A549 (cell line): Measurements from ENCODE around the gene CNTNAP2. TPM values are rescaled to one million over a fixed set of nuclear protein-coding genes. Genes with fewer than 3 reads are reported as not detected.

ENCODE experiments used
- ATAC-seq, 2 experiments: fragments of 200-7000 bp in 1 of 2; fragments of >200 bp in 1 of 2; cut with Nextera tagmentation in 1 of 2; cut with Tn5 transposase in 1 of 2; 3 replicates each; pipeline versions ENCODE4 v1.8.0 to v1.9.1; 2018 to 2020; ENCODE audit warnings: mild to moderate bottlenecking in 1 of 2, moderate library complexity in 1 of 2
- CTCF ChIA-PET: fragments of 300-600 bp; sonication (Branson Sonifier 250); formaldehyde crosslinking; extraction: SDS; loops from one replicate; lab custom pipeline; 2021; ENCODE audit warnings: antibody characterized with exemption, inconsistent platforms; lab: Yijun Ruan, JAX
- POLR2A ChIA-PET: fragments of 350-600 bp; formaldehyde crosslinking; extraction: SDS; loops from one replicate; lab custom pipeline; 2021; ENCODE audit warnings: antibody characterized with exemption, inconsistent platforms; lab: Yijun Ruan, JAX
- DNase-seq, 2 experiments: peaks; one replicate each; pipeline versions ENCODE4 v3.0.0 to v3.0.0-alpha.2; 2011 to 2016; ENCODE audit warnings: low read depth in 1 of 2, low spot score in 1 of 2
- FAIRE-seq: peaks from 2 replicates; lab custom pipeline; 2011; peaks lifted over from hg19 to GRCh38; lab: Jason Lieb, UNC
- H3K27ac ChIP-seq, 2 experiments: fragments of >200 bp; sonication (Bioruptor Twin); formaldehyde crosslinking; 3 replicates each; pipeline ENCODE4 v1.5.1; 2016 to 2017
- H3K4me1 ChIP-seq: fragments of >200 bp; sonication (Bioruptor Twin); formaldehyde crosslinking; 3 replicates; pipeline ENCODE4 v1.6.1; 2016
- H3K4me2 ChIP-seq: fragments of >200 bp; sonication (Bioruptor Twin); formaldehyde crosslinking; 3 replicates; pipeline ENCODE4 v1.6.1; 2016
- H3K4me3 ChIP-seq: fragments of >200 bp; sonication (Bioruptor Twin); formaldehyde crosslinking; 3 replicates; pipeline ENCODE4 v1.5.1; 2016
- H3K9me3 ChIP-seq: fragments of >200 bp; sonication (Bioruptor Twin); formaldehyde crosslinking; 3 replicates; pipeline ENCODE4 v1.6.1; 2016
- BHLHE40 ChIP-seq: IDR thresholded peaks from 2 replicates; pipeline ENCODE4 v1.6.1; 2012; ENCODE audit warnings: low read depth, low read length, inconsistent platforms
- CBX8 ChIP-seq: fragments of 200-600 bp; sonication (generic); IDR thresholded peaks from 2 replicates; pipeline ENCODE4 v1.6.1; 2016
- EHF ChIP-seq: fragments of 250-450 bp; sonication (Bioruptor Pico); IDR thresholded peaks from 2 replicates; pipeline ENCODE4 v1.5.0; 2020; ENCODE audit warnings: mild to moderate bottlenecking
- EHMT2 ChIP-seq: fragments of 200-600 bp; sonication (generic); IDR thresholded peaks from 2 replicates; pipeline ENCODE4 v1.6.1; 2016; ENCODE audit warnings: antibody characterized with exemption, low read depth, mild to moderate bottlenecking, moderate library complexity
- ESRRA ChIP-seq: fragments of 150-350 bp; IDR thresholded peaks from 2 replicates; pipeline ENCODE4 v1.6.1; 2014; ENCODE audit warnings: mild to moderate bottlenecking, low read length, borderline replicate concordance
- FOSB ChIP-seq: fragments of 250-450 bp; sonication (Bioruptor Pico); IDR thresholded peaks from 2 replicates; pipeline ENCODE4 v1.5.0; 2020; ENCODE audit warnings: mild to moderate bottlenecking, moderate library complexity
- HEYL ChIP-seq: fragments of 250-450 bp; sonication (Bioruptor Pico); IDR thresholded peaks from 2 replicates; pipeline ENCODE4 v1.8.0; 2021; ENCODE audit warnings: mild to moderate bottlenecking, moderate library complexity
- HOXB5 ChIP-seq: fragments of 250-450 bp; sonication (Bioruptor Pico); IDR thresholded peaks from 2 replicates; pipeline ENCODE4 v1.5.0; 2020; ENCODE audit warnings: mild to moderate bottlenecking, moderate library complexity
- KDM5A ChIP-seq: fragments of 200-600 bp; sonication (generic); IDR thresholded peaks from 2 replicates; pipeline ENCODE4 v1.6.1; 2016; ENCODE audit warnings: antibody characterized with exemption, mild to moderate bottlenecking
- MAFK ChIP-seq: fragments of 450-650 bp; IDR thresholded peaks from 2 replicates; pipeline ENCODE4 v1.6.1; 2014; ENCODE audit not compliant: partially characterized antibody
- MAZ ChIP-seq: fragments of 150-350 bp; IDR thresholded peaks from 2 replicates; pipeline ENCODE4 v1.6.1; 2014; ENCODE audit warnings: antibody characterized with exemption, low read depth, low read length, borderline replicate concordance
- MYC ChIP-seq: IDR thresholded peaks from 2 replicates; pipeline ENCODE4 v1.6.1; 2012; ENCODE audit warnings: mild to moderate bottlenecking, inconsistent platforms, low read length, improper control_type of control experiment, borderline replicate concordance
- NPAS2 ChIP-seq: fragments of 250-450 bp; sonication (Bioruptor Pico); IDR thresholded peaks from 2 replicates; pipeline ENCODE4 v1.8.0; 2022; ENCODE audit warnings: mild to moderate bottlenecking, moderate library complexity, borderline replicate concordance
- POLR2AphosphoS2 ChIP-seq: conservative IDR thresholded peaks from 2 replicates; pipeline ENCODE4 v1.6.1; 2012; ENCODE audit warnings: low read length, improper control_type of control experiment, inconsistent platforms
- RAD21 ChIP-seq, 2 experiments: fragments of >200 bp in 1 of 2; sonication (Bioruptor Twin) in 1 of 2; formaldehyde crosslinking in 1 of 2; IDR thresholded peaks in 1 of 2; conservative IDR thresholded peaks in 1 of 2; 2 replicates in 1 of 2; 3 replicates in 1 of 2; pipeline ENCODE4 v1.6.1; 2012 to 2018; ENCODE audit warnings: inconsistent platforms in 1 of 2
- RARB ChIP-seq: fragments of 250-450 bp; sonication (Bioruptor Pico); IDR thresholded peaks from 2 replicates; pipeline ENCODE4 v1.8.0; 2021; ENCODE audit warnings: mild to moderate bottlenecking, moderate library complexity
- RCOR1 ChIP-seq: fragments of 150-350 bp; IDR thresholded peaks from 2 replicates; pipeline ENCODE4 v1.6.1; 2014; ENCODE audit warnings: antibody characterized with exemption, low read length, low read depth
- RFX5 ChIP-seq: fragments of 450-650 bp; IDR thresholded peaks from 2 replicates; pipeline ENCODE4 v1.7.1; 2014; ENCODE audit warnings: antibody characterized with exemption, mild to moderate bottlenecking, moderate library complexity
- RNF2 ChIP-seq: fragments of 200-600 bp; sonication (generic); IDR thresholded peaks from 2 replicates; pipeline ENCODE4 v1.6.1; 2016; ENCODE audit warnings: low read depth, mild to moderate bottlenecking, antibody characterized with exemption, moderate library complexity, borderline replicate concordance
- ZC3H11A ChIP-seq: fragments of 450-650 bp; IDR thresholded peaks from 2 replicates; pipeline ENCODE4 v1.6.1; 2014; ENCODE audit warnings: antibody characterized with exemption, mild to moderate bottlenecking
- ZNF302 ChIP-seq: fragments of 250-450 bp; sonication (Bioruptor Pico); IDR thresholded peaks from 2 replicates; pipeline ENCODE4 v1.9.0; 2021; ENCODE audit warnings: inconsistent platforms, mild to moderate bottlenecking, moderate library complexity
- ZSCAN20 ChIP-seq: fragments of 250-450 bp; sonication (Bioruptor Pico); IDR thresholded peaks from 2 replicates; pipeline ENCODE4 v1.8.0; 2022; ENCODE audit warnings: mild to moderate bottlenecking, moderate library complexity
- WGBS: methylation state at CpG from one replicate; pipeline ENCODE4 v1.1.6; 2017; ENCODE audit errors: missing lambda C conversion rate; 5-methylcytosine and 5-hydroxymethylcytosine counted together
- polyA plus RNA-seq, 4 experiments: library from polyadenylated mRNA; depleted of rRNA in 3 of 4; stranded (reverse); fragments of >200 nt; fragmentation: RNase III in 1 of 4; extraction: RNeasy Plus Mini Kit Qiagen cat#74134 plus additional on column Dnase treatment in 1 of 4; gene quantifications; 2 replicates in 3 of 4; 3 replicates in 1 of 4; pipeline ENCODE4 v1.2.3, GENCODE V29; 2011 to 2017
- TF ChIP-seq, protein P1 (sequence below): fragments of >200 bp; sonication (Bioruptor Twin); formaldehyde crosslinking; IDR thresholded peaks from 3 replicates; pipeline ENCODE4 v1.6.1; 2016
- TF ChIP-seq, protein P2 (sequence below): fragments of >200 bp; sonication (Bioruptor Twin); formaldehyde crosslinking; IDR thresholded peaks from 2 replicates; pipeline ENCODE4 v1.6.1; 2016
- TF ChIP-seq, protein P3 (sequence below): fragments of 250-450 bp; sonication (Bioruptor Pico); IDR thresholded peaks from 2 replicates; pipeline ENCODE4 v1.5.0; 2020; ENCODE audit warnings: low read depth, mild to moderate bottlenecking, moderate library complexity
- TF ChIP-seq, protein P4 (sequence below): fragments of 450-650 bp; IDR thresholded peaks from 2 replicates; pipeline ENCODE4 v1.6.1; 2014; ENCODE audit warnings: antibody characterized with exemption
- TF ChIP-seq, protein P5 (sequence below): fragments of 250-450 bp; sonication (Bioruptor Pico); IDR thresholded peaks from 2 replicates; pipeline ENCODE4 v1.5.0; 2021; ENCODE audit warnings: mild to moderate bottlenecking, moderate library complexity, borderline replicate concordance

The CNTNAP2 gene
- polyA plus RNA-seq, 2 of the 4 experiments (the other 2 are of a cell fraction) = 0.05 to 0.13 TPM

DNA sequence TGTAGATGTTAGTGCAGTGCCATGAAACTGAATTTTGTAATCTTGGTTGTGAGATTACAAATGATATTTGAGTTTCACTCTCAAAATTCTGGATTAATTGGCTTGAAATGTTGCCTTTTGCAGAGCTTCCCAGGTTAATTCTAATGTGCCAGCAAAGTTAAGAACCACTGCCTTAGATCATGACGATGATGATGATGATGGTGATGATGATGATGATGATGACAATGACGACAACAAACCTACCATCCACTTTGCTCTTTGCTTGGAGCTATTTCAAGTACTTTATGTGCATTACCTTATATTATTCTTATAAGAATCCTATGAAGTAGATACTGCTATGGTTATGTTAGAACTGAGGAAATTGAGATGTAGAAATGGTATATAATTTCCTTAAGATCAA lies 261.6 kb downstream of the CNTNAP2 start (continued):
- TF ChIP-seq, protein P1, sequence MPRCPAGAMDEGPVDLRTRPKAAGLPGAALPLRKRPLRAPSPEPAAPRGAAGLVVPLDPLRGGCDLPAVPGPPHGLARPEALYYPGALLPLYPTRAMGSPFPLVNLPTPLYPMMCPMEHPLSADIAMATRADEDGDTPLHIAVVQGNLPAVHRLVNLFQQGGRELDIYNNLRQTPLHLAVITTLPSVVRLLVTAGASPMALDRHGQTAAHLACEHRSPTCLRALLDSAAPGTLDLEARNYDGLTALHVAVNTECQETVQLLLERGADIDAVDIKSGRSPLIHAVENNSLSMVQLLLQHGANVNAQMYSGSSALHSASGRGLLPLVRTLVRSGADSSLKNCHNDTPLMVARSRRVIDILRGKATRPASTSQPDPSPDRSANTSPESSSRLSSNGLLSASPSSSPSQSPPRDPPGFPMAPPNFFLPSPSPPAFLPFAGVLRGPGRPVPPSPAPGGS = no peak
- TF ChIP-seq, protein P2, sequence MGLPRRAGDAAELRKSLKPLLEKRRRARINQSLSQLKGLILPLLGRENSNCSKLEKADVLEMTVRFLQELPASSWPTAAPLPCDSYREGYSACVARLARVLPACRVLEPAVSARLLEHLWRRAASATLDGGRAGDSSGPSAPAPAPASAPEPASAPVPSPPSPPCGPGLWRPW = no peak
- TF ChIP-seq, all 56 proteins: peak for 0

DNA sequence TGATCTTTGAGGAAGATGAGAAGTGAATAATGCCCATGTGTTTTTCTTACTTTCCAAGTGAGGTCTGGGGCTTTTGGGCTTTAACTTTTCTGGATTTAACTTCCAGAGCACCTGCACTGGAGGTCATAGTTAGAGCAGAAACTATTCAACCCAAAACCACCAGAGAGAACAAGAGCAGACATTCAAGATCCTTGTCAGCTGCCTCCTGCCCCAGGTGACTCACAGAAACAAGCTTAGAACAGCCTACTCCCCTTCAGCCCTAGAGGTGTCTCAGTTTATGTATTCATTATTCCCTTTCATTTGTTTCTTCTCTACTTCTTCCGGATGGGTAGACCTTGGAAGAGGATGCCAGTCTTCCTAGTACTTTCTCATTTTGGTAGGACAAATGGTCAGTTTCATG lies 270.5 kb downstream of the CNTNAP2 start:
- ATAC-seq (no peak), DNase-seq (no peak), FAIRE-seq (no peak)
- CTCF ChIA-PET = interaction anchor here (0.6 kb wide), 1 partner anchor 367 kb away, joined by 3 read pairs; no protein-coding TSS in a partner anchor
- 3% methylated on average over 1 of the region's 1 CpG for WGBS
- H3K9me3 ChIP-seq = no peaks in the 10 kb centered on the region
- no peak overlapping the region for H3K4me2 ChIP-seq
- no peak for TF ChIP-seq MAZ
- TF ChIP-seq, protein P3, sequence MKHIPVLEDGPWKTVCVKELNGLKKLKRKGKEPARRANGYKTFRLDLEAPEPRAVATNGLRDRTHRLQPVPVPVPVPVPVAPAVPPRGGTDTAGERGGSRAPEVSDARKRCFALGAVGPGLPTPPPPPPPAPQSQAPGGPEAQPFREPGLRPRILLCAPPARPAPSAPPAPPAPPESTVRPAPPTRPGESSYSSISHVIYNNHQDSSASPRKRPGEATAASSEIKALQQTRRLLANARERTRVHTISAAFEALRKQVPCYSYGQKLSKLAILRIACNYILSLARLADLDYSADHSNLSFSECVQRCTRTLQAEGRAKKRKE = no peak
- no peak for TF ChIP-seq EHMT2
- TF ChIP-seq NPAS2 (CRISPR knock-in tag) = no peak
- no peak for TF ChIP-seq BHLHE40
- TF ChIP-seq RAD21 (conservative IDR thresholded peaks at IDR 0.05 in 1 of 2, IDR thresholded peaks at IDR 0.05 in 1 of 2) = no peak
- TF ChIP-seq HOXB5 (CRISPR knock-in tag) = no peak
- no peak for TF ChIP-seq HEYL (CRISPR knock-in tag)
- TF ChIP-seq RARB (CRISPR knock-in tag) = no peak
- TF ChIP-seq ZC3H11A = no peak
- no peak for TF ChIP-seq KDM5A
- TF ChIP-seq MYC = no peak
- POLR2A ChIA-PET = no interaction called here
- no peak overlapping the region for H3K27ac ChIP-seq
- no peak overlapping the region for H3K4me3 ChIP-seq
- no peaks in the 10 kb centered on the region for H3K4me1 ChIP-seq

DNA sequence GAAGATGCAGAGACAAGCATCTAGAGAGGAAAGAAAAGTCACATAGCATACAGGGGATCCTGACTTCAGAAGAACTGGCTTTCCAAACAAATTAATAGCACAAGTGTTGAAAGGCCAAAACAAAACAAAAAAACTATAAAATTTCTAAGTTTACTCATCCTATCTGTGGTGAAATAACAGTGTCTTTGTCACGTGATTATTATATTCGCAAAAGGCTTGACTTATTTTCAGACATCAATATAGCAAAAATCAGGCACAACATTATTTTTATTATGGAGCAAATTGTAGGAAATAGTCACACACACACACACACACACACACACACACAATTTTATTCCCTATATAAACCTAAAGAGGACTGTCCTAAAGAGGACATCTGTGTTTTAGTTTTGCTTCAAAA lies 272.3 kb downstream of the CNTNAP2 start:
- Histone ChIP-seq H3K9me3 (no peaks in the 10 kb centered on the region), H3K4me3 (no peak overlapping the region), H3K27ac (no peak overlapping the region), H3K4me2 (no peak overlapping the region), H3K4me1 (no peaks in the 10 kb centered on the region)
- no peak for ATAC-seq
- no peak for DNase-seq
- TF ChIP-seq HEYL (CRISPR knock-in tag) (no peak), MAFK (no peak), RFX5 (no peak), POLR2AphosphoS2 (no peak), BHLHE40 (no peak)
- TF ChIP-seq, protein P4, sequence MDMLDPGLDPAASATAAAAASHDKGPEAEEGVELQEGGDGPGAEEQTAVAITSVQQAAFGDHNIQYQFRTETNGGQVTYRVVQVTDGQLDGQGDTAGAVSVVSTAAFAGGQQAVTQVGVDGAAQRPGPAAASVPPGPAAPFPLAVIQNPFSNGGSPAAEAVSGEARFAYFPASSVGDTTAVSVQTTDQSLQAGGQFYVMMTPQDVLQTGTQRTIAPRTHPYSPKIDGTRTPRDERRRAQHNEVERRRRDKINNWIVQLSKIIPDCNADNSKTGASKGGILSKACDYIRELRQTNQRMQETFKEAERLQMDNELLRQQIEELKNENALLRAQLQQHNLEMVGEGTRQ = 0 out of 2 replicates have a peak, but pooled peaks have one; percentile 26
- POLR2A ChIA-PET = no interaction called here
- FAIRE-seq = no peak
- 1% methylated on average over 2 of the region's 2 CpGs for WGBS
- CTCF ChIA-PET = no interaction called here

DNA sequence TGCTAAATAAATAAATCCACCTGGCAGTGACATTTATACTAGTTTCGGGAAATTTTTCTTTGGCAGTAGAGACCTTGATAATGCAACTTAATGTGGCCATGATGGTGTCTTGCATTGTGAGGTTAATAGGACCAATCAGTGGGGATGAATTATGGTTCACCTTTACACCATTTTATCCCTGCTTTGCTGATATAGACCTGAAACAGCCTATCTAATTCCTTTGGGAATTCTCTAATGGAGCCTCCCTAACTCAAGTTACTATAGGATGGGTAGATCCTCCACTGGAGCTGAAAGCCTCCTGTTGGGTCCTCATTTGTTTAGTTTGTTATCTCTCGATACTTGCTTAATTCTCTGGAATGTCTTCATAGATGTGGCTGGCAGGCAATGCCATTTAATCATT lies 276.7 kb downstream of the CNTNAP2 start:
- ATAC-seq (no peak), DNase-seq (no peak), FAIRE-seq (no peak)
- POLR2A ChIA-PET = no interaction called here
- CTCF ChIA-PET = no interaction called here
- Histone ChIP-seq H3K4me3 (no peak overlapping the region), H3K27ac (no peak overlapping the region), H3K4me2 (no peak overlapping the region), H3K4me1 (no peaks in the 10 kb centered on the region), H3K9me3 (no peaks in the 10 kb centered on the region)
- 3% methylated on average over 2 of the region's 2 CpGs for WGBS
- TF ChIP-seq RAD21 (conservative IDR thresholded peaks at IDR 0.05 in 1 of 2, IDR thresholded peaks at IDR 0.05 in 1 of 2) (no peak), POLR2AphosphoS2 (no peak), KDM5A (no peak), ESRRA (no peak), RCOR1 (no peak), EHF (CRISPR knock-in tag) (no peak), RARB (CRISPR knock-in tag) (no peak), FOSB (CRISPR knock-in tag) (no peak), CBX8 (no peak), RNF2 (no peak), ZSCAN20 (CRISPR knock-in tag) (no peak), ZNF302 (CRISPR knock-in tag) (no peak)
- TF ChIP-seq, protein P1 = no peak
- TF ChIP-seq, protein P5, sequence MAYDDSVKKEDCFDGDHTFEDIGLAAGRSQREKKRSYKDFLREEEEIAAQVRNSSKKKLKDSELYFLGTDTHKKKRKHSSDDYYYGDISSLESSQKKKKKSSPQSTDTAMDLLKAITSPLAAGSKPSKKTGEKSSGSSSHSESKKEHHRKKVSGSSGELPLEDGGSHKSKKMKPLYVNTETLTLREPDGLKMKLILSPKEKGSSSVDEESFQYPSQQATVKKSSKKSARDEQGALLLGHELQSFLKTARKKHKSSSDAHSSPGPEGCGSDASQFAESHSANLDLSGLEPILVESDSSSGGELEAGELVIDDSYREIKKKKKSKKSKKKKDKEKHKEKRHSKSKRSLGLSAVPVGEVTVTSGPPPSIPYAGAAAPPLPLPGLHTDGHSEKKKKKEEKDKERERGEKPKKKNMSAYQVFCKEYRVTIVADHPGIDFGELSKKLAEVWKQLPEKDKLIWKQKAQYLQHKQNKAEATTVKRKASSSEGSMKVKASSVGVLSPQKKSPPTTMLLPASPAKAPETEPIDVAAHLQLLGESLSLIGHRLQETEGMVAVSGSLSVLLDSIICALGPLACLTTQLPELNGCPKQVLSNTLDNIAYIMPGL (CRISPR knock-in tag) = no peak
